CD4-positive, alpha-beta T cell treated with Interferon alpha-2 for 1 hour (primary cell): ENCODE data around the gene ANKRD26.

Experiments used
- DNase-seq, 2 donors: peaks; one replicate each; pipeline ENCODE4 v3.0.0-alpha.2; 2020 to 2022

The ANKRD26 gene

GRCh38 chr10:27019827-27020226, 80.5 kb downstream of the ANKRD26 start:
- no peak for DNase-seq

DNA sequence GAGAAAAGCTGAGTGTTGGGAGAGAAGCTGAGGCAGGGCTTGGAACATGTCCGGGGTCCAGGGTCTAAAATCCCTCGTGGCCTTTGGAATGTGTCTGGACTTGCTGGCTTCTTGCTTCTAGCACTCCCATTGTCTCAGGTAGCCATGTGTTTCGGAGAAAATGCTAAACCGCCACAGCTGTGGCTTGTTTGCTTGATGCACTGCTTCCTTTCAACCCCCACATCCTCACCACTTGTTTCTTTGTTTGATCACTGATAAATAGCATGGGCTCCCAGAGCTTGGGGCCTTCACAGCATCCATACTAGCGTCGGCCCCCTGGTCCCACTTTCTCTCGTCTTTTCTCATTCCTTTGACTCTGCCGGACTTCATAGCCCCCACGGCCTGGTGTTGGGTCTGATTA, 102.7 kb downstream of the ANKRD26 start:
- peak in 1 of 2 donors; percentile 12 for DNase-seq

DNA sequence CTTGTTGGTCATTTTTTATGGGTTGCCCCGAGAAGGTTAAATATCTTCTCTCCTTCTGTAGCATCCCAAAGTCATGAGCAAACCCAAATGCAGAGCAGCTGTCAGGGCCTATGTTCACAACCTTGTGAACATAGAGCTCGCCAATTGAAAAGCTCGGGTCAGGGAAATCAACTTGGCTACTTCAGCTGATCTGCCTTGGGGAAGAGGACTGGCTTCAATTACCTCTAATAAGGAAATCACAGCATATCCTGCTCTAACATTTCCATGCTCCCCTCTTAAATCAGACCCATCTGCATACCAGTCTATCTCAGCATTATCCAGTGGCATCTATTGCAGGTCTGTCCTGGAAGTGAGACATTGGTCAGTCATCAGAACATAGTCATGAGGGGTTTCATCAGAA, 105.6 kb downstream of the ANKRD26 start:
- DNase-seq = no peak

DNA sequence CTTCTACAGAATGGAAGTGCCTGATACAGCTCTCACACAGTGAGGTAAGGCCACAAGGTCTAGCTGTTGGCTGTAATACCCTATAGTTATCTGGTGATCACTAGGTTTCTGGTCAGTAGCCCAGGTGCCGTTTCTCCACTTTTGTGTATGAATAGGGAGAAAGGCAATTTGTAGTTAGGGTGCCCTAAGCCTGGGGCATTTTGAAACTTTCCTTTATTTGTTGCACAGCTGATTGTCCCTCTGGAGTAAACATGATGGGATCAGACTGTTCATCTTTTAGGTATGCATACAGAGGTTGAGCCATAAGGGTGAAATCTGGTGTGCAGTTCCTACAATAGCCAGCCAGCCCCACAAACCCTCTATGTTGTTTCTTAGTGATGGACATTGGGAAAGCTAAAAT, 112.4 kb downstream of the ANKRD26 start:
- no peak for DNase-seq

DNA sequence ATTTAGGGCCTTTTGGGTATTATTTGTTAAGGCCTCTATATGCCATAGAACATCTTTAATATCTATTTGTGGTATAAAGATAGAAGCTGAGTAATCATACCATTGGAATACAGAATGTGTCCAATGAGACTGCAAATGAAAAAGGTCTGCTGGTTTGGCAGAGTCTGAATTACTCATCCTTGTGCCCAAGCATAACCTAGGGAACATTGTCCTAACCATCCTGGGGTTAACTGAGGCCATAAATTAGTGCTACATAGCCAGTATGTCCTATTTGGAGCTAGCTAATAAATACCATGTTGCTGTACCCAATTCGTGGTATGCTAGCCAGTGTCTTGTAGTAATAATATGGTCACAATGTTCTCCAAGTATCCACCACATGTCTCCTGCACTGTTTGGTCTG, 117.1 kb downstream of the ANKRD26 start:
- no peak for DNase-seq

- DNase-seq = no peak
Observed at GRCh38 chr10:26982058-26982457, 118.2 kb downstream of the ANKRD26 start.

DNA sequence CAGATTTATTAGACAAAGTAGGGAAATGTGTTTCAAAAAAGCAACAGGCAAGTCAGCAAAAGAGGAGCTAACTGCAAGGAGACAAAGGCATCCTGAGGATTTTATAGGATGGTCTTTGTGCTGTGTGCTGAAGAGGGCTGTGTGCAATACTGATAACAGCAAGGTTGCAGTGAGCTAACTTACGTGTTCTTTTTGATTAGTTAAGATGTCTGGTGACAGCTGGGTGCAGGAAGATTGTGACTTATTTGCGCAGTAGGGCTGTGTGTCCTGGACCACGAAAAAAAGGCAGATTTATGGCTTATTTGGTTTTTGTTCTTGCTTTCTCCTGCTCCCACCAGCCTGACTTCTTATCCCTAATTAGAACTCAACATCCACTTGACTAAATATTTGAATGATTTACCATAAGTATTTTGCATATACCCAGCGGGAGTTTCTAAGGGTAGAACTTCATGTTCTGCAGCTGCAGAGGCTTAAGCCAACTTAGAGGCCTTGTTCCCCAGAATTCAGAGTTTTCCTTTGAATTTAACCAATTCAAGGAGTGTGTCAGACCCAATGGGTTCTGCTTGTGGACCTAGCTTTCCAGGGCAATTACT, 119.0 kb downstream of the ANKRD26 start:
- DNase-seq = no peak

DNA sequence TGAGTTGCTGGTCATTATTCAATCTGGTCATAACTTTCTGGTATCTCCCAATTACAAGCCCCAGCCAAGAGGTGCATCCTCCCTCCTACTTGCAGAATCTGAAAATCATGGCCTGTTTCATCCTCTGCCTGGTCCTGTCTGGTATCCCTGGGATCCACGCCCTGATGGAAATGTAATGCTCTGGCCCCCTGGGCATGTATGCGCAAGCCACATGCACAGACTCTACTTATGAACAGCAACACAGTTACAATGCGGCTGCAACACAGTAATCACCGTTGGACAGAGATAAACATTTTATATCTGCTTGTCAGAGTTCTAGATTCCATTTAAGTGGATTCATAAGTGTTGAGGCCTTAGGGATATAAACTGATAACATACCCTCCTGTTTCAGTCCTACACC, 121.8 kb downstream of the ANKRD26 start:
- DNase-seq = no peak

- no peak for DNase-seq
Observed at GRCh38 chr10:26977635-26978034, 122.7 kb downstream of the ANKRD26 start.

DNA sequence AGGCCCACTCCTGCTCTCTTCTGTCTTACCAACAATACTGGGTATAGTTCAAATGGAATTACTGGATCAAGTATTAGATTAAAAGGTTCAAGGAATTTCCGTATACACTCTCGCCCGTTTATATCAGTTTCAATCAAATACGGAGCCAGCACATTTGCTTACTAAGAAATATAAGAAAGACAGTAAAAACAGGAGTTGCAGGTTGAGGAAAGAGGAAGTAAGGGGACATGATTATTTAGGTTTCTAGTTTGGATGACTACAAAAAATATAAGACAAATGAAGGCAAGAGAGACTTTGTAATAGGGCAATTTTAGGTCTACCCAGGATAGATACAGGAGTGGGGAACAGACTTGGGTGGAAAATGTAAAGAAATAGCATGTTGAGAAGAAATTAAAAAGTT, 129.6 kb downstream of the ANKRD26 start:
- DNase-seq = no peak

GRCh38 chr10:26969145-26969926, 131.0 kb downstream of the ANKRD26 start:
- DNase-seq = no peak

DNA sequence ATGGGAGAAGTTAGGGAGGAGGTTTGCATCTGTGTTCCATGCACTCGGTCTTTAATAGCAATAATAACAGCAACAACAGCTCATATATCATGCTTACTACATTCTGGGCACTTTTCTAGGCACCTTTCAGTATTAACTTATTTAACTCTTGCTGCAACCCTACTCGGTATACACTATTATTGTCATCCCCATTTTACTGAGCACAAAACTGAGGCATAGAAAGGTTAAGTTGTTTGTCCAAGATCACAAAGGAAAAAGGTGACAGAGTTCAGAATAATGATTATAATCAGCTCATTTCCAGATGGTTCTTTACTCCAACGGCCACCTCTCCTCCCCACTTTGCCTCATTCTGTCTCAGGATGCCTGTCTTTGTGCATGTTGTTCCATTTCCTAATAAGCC, 137.5 kb downstream of the ANKRD26 start:
- no peak for DNase-seq

- no peak for DNase-seq
Observed at GRCh38 chr10:26960308-26960707, 140.0 kb downstream of the ANKRD26 start.

DNA sequence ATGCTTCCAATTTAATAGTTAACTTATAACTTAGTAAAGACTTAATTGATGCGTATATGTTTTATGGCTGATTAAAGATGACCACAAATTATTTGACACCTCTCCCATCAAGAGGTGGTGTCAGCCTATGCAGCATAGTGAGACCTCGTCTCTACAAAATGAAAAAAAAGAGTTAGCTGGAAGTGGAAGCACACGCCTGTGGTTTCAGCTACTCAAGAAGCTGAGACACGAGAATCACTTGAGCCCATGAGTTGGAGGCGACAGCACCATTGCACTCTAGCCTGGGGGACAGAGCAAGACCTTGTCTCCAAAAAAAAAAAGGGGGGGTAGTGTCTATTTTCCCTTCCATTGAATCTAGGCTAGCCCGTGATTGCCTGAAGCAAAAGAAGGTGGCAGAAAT, 140.5 kb downstream of the ANKRD26 start:
- no peak for DNase-seq
